GM18873 (cell line): Measurements from ENCODE around the gene CNOT4.
"Not testable (repeated sequence)": the region's sequence is repeated elsewhere in the genome, so short reads cannot be mapped to it uniquely, and the experiment has no call there.

ENCODE experiments used
- ATAC-seq: cut with Tn5 transposase; IDR thresholded peaks from one replicate; pipeline ENCODE4 v1.9.1; 2021; ENCODE audit warnings: mild to moderate bottlenecking, moderate library complexity, moderate number of reproducible peaks; ENCODE audit not compliant: unreplicated experiment, low FRiP score

The CNOT4 gene

GRCh38 chr7:135333946-135334345, 176.0 kb downstream of the CNOT4 start:
- no peak for ATAC-seq

- no peak for ATAC-seq
Measured at GRCh38 chr7:135333200-135333599, 176.7 kb downstream of the CNOT4 start.

- ATAC-seq, result no peak
Measured at GRCh38 chr7:135330088-135330487, 179.8 kb downstream of the CNOT4 start.

GRCh38 chr7:135328526-135328925, 181.4 kb downstream of the CNOT4 start:
- no peak for ATAC-seq

GRCh38 chr7:135328053-135328452, 181.8 kb downstream of the CNOT4 start:
- ATAC-seq, result no peak

- ATAC-seq, result no peak
Measured at GRCh38 chr7:135327458-135327857, 182.4 kb downstream of the CNOT4 start.

GRCh38 chr7:135326636-135327280, 183.1 kb downstream of the CNOT4 start:
- ATAC-seq, result no peak

- no peak for ATAC-seq
Measured at GRCh38 chr7:135322571-135323340, 187.1 kb downstream of the CNOT4 start.

- no peak for ATAC-seq
Measured at GRCh38 chr7:135321556-135321955, 188.3 kb downstream of the CNOT4 start.

- not testable (repeated sequence) for ATAC-seq
Measured at GRCh38 chr7:135320953-135321352, 188.9 kb downstream of the CNOT4 start.

GRCh38 chr7:135320268-135320667, 189.6 kb downstream of the CNOT4 start:
- ATAC-seq, result no peak

- ATAC-seq, result no peak
Measured at GRCh38 chr7:135317676-135318325, 192.1 kb downstream of the CNOT4 start.

- no peak for ATAC-seq
Measured at GRCh38 chr7:135316648-135317313, 193.1 kb downstream of the CNOT4 start.

GRCh38 chr7:135313971-135314370, 195.9 kb downstream of the CNOT4 start:
- no peak for ATAC-seq
